GM18508 (cell line): ENCODE measurements around the gene LCP1.

Experiments used
- ATAC-seq: cut with Tn5 transposase; IDR thresholded peaks from one replicate; pipeline ENCODE4 v1.9.1; 2021; ENCODE audit warnings: moderate number of reproducible peaks; ENCODE audit not compliant: insufficient read depth, unreplicated experiment

Gene LCP1

DNA sequence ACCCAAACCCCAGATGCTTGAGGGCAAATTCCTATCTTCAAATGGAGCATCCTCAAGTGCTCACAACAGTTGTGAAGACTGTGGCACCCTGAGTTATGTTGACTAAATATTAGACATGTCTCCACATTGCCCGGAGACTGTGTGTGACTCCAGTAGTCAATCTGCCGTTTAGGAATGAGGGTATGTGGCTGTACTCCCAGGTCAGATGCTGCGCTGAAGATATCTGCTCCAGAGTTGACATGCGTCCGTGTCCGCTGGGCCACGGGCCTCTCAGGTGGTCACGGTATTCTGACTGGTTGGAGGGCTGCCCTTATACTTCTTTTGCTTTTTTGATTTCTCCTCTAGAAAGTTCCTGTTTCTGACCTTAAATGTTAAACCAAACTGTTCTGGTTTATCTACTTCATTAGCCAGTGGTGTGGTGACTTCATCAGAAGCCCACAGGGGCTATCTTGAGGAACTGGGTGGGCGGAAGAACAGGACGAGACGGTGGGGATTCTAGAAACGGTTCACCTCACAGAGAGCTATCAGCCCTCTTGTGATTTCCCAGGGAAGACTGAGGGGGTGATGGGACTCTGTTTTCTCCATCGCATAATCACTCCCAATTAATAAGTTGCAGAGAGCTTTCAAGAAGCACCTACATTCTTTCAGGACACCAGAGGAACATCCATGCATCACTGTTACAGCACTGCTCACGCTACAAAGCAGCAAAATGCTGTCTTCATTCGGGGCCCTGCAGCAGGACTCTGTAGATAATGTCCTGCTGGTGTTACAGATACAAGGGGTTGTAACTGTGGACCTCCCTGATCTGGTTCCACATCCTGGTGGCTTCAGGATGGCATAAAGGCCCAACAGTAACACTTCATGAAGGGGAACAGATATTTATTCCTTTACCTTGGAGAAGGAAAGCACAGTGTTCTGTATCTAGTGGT is 1.3 kb upstream of the LCP1 start:
- no peak for ATAC-seq

DNA sequence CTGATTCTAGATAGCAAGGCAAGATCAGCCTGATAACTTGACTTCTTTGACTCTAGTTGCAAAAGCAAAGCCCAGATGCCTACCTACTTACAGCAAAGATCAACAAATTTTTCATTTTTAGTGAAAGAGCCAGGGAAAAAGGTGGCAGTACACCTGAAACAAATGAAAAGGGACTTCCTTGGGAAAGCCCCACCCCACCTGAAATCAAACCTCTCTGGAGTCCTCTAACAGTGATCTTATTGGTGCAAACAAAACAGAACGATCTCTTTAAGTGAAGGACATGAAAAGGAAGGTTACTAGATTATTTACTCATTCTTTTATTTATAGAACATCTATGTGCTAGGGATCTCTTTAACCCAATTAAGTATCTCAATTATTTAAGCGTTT is 507 bp upstream of the LCP1 start:
- no peak for ATAC-seq

DNA sequence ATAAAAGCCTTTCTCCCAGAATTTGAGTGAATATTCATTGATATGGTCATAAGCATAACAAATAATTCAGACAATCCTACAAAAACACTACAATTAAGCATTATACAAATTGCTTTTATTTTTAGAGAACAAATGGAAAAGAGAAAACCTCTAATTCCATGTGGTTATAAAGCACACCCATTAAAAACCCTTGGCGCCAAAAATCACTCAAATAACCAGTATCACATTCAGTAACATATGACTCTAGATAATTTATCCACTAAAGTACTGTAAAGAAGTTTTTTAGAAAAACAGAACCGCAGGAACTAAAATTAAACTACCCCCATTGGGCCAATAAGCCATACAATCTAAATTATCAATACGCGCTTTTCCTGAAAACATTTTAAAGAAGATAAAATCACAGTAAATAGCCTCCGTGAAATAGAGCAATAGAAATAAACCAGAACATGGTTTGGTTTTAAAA is 569 bp downstream of the LCP1 start:
- no peak for ATAC-seq

DNA sequence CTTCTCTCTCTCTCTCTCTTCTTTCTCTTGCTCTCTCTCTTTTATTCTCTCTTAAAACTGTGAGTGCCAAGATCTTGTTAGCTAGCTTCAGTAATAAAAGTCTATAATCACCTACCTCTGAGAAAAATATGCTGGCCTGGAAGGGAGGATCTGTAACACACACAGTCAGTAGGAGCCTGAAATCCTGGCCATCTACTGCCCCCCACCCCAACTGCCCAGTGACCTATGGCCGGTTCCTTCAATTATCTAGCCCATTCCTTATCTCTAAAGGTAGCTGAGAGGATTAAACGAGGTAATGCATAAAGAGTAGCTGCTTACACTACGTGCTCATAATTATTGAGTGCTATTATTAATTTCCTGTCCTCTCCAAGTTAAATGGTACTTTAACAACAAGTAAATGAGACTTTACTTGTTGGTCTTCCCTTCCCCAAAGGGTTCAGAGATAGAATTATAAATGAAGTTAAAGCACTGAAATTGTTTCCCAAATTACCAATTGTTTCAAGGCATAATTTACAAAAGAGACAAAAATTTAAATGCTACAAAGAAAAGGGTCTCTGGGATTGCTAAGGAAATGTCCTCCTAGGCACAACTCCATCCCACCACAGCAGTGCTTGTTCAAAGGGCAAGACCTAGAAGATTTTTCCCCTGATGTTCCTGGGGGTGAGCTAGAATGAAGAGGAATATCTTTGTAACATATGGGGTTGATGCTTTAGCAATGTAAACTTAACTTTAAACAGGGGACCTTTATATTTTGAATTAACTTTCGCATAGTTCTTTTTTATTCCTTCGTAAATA is 1.8 kb downstream of the LCP1 start:
- no peak for ATAC-seq

DNA sequence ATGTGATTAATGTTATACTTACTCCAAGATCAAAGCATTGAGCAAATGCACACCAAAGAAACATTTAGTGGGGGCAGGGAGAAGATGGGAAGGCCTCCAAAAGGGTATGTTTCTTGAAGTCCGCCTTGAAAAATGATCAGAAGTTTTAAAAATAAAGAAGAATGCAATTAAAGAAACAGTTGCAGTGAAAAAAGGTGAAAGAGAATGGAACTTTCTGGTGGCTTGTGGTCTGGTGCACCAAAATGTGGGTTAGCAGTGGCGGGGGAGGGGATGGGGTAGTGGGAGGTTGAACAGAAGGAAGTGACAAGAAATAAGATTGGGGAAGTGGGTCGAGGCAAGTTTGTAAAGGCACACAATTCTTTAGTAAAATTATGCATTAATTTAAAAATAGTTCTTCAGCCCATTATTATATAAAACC is 2.5 kb downstream of the LCP1 start:
- no peak for ATAC-seq

DNA sequence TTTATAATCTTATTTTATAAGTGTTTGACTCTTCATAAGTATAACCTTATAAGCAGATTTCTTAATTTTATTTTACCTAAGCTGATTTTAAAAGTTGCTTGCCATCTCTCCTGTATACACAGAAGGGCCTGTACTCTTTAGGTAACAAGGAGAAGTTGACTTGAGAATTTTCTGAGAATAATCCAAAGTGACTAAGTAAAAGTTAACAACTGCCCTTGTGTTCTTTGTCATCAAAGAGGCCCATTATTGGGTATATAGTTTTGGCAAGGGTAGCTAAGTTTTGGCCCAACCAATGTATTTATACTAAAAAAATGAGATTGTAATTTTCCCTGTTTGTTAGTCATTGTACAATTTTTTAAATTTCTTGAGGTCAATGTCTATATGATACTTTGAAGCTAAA is 3.2 kb downstream of the LCP1 start:
- no peak for ATAC-seq

DNA sequence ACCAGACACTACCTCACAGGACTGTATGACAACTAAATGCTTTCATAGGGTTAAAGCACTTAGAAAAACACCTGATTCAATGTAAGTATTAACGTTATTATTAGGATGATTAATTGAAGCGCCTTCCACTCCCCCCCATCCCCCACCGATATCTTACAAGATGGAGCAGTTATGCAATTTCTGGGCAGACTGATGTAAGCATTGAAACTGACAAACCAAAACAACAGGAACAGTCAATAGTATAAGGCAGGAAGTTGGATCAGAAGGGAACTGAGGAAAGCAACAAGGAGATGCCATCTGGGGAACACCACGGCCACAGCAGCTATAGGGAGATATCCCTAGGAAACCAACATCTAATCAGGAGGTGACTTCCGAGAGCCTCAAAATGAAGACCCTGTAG is 3.8 kb downstream of the LCP1 start:
- ATAC-seq = no peak

DNA sequence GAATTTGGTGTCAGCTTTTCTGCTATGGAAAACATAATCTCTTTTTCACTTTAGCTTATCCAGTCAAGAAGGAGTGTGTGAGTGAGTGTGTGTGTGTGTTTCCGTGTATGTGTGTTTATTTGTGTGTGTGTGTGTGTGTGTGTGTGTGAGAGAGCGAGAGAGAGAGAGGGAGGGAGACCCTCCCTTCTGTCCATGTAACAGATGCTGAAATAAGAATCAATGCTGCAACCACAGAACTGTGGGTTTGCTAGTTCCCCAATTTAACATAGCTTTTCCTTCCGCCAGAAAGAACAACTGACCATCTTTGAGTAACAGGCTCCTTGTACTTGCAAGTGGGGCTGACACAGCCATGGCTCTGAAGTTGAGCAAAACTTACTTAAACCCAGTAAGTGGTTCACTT is 5.2 kb downstream of the LCP1 start:
- no peak for ATAC-seq

DNA sequence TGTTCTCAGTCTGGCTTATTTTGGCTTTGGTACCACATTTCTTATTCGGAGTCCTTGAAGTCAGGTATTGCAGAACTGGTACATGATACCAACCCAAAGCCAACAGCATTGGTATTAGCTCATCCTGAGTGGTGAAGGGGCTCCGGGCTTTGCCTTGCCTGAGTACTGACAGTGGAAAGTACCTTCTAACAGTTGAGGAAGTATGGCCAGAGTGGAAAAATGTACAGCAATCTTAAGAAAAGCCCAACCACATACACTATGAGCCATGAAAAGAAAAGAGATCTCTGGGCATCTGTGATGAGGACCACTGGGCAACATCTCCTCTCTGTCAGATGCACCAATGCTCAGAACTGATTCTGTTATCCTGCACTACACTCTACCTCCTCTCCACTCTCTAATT is 8.3 kb downstream of the LCP1 start:
- ATAC-seq = no peak

DNA sequence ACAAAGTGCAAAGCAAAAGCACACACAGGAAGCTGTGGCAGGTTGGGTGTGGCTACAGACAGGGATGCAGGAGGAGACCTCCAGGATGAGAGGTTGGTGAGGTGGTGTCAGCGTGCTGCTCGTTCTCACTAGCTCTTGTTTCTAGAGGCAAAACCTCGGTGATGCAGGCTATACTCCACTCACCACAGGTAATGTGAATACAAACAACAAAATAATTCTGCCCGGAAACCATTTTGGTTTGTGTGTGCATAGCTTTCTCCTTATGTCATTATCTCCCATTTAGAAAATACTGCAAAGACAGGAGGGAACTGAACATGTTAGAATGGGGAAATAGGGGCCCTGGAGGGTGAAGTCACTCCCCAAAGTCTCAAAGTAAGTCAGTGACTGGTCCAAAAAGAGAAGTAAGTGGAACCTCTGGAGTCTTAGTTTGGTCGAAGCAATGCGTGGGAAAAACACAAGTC is 9.4 kb downstream of the LCP1 start:
- no peak for ATAC-seq

DNA sequence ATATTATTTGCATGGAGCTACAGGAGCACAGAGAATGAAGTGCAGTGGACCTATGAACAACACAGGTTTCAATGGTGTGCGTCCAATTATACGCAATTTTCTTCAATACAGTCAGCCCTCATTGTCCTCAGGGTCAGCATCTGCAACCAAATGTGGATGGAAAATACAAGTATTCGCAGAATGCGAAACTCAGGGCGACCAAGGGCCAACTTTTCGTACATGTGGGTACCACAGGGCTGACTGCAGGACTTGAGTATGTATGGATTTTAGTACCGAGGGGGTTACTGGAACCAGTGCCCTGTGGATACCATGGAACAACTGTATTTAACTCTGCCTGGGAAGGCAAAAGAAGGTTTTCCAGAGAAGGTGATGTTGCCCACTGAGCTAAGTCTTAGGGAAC is 10.2 kb downstream of the LCP1 start:
- no peak for ATAC-seq

DNA sequence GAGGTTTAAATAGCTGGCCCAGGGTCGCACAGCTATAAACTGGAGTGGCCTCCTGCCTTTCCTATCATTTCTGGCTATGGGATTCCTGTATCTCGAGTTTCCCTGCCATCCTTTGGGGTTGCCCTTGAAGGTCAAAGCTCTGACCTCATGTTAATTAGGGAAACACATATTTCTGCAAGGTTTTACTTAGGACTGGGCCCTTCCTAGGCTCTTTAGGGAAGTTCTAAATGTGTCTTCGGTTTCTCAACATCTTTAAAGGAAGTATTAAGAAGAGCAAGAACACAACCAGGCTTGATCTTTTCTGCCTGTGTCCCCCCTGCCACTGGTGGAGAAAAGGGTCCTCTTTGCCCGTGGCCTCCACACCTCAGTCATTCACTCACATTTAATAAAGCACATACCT is 10.8 kb downstream of the LCP1 start:
- no peak for ATAC-seq

DNA sequence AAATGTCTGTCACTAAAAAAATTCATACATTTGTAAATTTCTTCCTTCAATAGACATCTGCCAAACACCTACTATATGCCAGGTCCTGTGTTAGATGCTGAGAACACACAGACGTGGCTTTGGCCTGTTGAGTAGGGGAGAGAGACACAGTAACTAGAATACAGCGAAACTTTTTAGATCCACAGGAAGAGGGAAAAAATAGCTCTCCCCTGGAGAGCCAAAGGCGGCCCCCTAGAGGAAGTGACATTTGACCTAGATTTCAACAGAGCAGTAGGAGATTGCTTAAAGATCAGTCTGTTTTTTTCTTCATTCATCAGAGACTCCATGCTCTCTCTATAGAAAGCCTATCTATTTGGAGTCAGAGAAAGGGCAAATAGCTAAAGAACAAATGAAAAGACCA is 11.3 kb downstream of the LCP1 start:
- no peak for ATAC-seq

DNA sequence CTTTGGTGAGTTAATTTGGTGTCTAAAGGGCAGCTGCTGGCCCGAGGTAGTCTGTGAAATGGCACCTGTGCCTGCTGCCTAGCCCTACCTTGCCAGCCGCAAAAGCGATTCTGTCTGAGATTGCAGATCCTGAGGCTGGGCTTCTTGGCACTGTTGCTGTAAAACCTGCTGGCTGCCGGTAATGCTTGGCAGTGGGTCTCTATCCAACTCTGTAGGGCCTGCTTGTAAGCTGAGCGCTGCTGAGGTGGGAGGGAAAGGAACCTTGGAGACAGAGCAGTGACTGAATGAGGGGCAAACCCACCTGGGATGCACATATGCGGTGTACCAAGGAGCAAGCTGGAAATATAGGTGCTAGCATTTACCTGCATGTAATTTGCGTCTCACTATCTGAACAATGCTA is 11.7 kb downstream of the LCP1 start:
- ATAC-seq = no peak

DNA sequence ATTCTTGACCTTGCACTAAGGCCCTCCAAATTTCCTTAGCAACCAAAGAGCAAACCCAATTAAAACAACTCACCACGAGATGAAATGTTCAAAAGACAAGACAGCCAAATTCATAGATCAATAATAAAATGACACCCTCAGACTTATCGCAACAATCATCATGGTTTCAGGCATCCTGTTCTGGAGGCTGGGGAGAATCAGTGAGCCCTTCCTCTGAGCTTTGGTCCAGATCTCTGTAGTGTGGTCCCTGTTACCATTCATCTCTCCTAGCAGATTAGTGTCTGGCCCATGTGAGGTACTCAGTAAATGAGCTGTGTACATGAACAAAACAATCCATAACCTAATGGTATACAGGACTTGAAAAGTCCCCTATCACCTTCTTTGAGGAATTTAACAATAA is 12.2 kb downstream of the LCP1 start:
- ATAC-seq = no peak

DNA sequence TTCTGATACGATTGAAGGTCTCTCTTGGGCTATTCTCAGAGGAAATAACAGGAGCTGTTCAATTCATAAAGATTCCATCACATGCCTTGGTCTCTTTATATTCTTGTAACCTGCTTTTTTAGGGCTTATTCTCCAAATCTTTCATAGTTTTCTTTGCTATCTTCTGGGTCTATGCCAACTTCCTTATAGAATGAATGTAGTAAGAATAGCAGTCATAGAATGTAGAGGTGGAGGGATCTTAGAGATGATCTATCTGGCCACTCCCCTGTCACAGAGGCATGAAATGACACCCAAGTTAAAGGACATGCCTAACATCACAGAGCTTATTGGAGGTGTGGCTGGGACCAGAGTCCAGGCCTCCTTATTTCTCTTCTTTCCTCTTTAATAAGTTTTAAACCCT is 13.2 kb downstream of the LCP1 start:
- no peak for ATAC-seq

DNA sequence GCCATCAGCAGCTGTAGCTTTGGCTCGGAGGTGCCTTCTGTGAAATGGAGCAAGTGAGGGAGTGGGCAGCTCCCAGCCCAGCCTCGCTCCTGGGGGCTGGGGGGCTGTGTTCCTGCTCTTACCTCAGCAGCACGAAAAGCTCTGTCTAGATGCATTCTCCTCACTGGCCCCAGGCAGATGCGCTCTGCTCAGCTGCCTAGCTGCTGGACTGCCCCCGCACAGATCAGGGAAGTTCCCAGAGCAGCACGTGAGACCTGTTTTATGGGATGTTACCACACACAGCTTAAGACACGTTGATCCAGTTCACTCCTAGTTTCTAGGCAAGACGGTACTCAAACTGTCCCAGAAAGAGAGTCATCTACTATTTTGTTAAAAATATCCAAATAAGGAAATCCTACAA is 13.6 kb downstream of the LCP1 start:
- ATAC-seq = no peak

DNA sequence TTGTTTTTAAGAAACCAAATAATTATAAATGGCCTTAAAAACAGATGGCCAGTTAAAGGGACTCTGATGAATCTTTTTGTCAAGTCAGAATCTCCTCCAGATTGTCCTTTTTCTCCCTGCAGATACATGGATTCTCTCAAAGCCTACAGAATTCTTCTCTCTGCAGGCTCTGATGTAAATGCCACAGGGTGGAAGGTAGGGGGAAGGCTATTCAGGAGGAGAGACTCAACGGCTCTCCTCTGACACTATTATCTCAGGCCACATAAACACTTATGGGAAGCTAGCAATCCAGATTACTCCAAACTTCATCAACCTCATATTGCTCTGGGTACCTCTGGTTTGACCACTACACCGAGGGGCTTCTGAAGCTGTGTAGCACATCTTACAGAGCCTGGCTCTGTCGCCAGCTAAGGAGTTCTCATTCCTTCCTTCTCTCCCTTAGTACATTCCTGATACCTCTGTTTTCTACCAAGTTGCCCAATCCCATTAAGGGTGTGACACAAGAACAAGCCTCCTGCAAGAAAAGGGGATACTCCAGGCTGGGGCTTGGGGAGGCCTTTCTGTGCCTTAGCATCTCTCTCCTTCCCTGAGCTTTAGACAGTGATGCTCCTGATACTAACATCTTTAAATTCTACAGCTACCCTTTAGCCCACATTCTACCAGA is 14.9 kb downstream of the LCP1 start:
- ATAC-seq = no peak

DNA sequence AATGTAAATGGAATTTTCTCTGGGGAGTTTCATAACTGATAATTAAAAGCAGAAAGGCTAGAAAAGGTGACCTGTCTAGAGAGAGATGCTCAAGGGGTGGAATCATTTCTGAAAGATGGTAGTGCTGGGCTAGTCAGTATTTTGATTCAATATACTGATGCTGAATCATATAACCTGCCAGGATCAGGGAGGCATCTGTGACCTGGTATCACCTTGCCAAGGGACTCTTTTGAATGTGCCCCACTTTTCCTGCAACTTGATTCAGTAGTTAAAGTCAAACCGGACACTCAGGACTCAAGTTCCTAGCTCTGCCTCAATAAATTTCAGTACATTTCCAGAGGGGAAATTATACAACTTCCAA is 15.8 kb downstream of the LCP1 start:
- no peak for ATAC-seq

DNA sequence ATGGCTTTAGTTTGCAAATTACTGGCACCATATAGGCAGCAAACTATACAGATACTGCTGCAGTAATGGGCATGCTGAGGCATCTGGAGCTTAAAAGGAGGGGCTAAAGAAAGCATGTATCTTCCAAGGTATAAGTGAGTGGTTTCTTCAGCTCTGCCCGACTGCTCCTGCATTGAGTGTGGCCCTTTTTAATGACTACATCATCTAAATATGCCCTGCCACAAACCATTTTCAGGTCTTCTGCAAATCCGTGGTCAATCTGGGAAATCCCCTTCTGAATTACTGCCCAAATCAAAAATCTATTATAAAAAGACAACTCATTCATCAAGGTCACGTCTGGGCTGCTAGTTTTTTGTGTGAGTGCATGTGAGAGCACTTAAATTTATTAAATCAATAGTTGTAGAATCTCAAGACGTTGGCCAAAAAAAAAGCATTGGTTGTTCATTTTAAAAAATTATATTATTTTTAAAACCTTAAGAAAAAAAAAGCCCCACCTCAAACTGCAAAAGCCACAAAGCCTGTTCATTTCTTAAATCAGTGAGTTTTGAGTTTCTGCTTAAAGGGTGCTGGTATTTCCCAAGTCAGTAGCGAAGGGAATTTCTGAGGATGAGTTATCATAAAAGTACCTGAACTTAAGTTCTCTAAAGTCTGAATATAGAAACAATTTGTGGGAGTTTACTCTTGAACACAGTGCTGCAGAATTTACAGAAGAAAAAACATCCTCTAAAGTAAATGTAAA is 16.3 kb downstream of the LCP1 start:
- peak; percentile 45 for ATAC-seq
